Measurements from ENCODE around the gene MRPS15.

Gene MRPS15

DNA sequence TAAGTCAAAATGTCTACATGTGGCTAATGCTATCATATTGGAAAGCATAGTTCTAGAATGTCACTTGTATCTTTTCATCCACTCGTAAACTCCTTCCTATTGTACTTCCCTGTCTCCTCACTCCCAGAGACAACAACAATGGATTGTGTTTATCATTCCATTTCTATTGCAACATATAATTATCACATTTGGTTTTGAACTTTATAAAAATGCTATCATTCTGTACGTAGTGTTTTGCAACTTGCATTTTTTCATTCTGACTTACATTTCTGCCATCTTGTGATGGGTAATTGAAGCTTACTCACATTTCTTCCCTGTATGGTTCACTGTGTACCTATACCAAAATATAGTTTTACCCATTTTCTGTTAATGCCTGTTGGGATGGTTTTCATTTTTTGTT is 33.0 kb upstream of the MRPS15 start:
- WGBS = no CpG with 5 or more reads among the region's 2 CpGs
- Histone ChIP-seq H2BK12ac (ENCODE audit: low read length in 2 of 2) (no peak overlapping the region), H4K8ac (ENCODE audit: low read length) (no peak overlapping the region), H3K4ac (ENCODE audit: low read depth in 1 of 2, low read length in 2 of 2) (no peak overlapping the region), H3K36me3 (ENCODE audit: control insufficient read depth in 1 of 2, insufficient read depth in 2 of 2, low read depth in 1 of 2, low read length in 2 of 2) (no peaks in the 10 kb centered on the region), H3K23ac (ENCODE audit: low read length in 2 of 2) (no peak overlapping the region), H3K9me3 (ENCODE audit: control insufficient read depth, low read length) (no peaks in the 10 kb centered on the region), H3K4me2 (ENCODE audit: low read length, poor library complexity, severe bottlenecking) (no peak overlapping the region), H4K91ac (ENCODE audit: low read length) (no peak overlapping the region), H3K9ac (ENCODE audit: low read length) (no peak overlapping the region), H3K4me3 (ENCODE audit: insufficient read depth in 1 of 2, low read depth in 1 of 2, low read length in 2 of 2) (no peak overlapping the region), H3K79me1 (replicated peaks; ENCODE audit: low read length, poor library complexity, severe bottlenecking) (no peaks in the 10 kb centered on the region), H2AK5ac (ENCODE audit: low read length, severe bottlenecking) (no peak overlapping the region), H3K27ac (ENCODE audit: low read length, poor library complexity, severe bottlenecking) (no peak overlapping the region), H3K18ac (ENCODE audit: low read depth in 1 of 2, low read length in 2 of 2) (no peak overlapping the region), H3K27me3 (ENCODE audit: control insufficient read depth in 1 of 2, insufficient read depth in 1 of 2, low read length in 2 of 2) (peaks cover 8 to 24% of the 10 kb centered on the region in 2 experiments), H2BK15ac (ENCODE audit: low read depth, poor library complexity, severe bottlenecking) (no peak overlapping the region), H2BK5ac (ENCODE audit: low read depth, low read length, poor library complexity, severe bottlenecking) (no peak overlapping the region), H2AFZ (ENCODE audit: low read depth, low read length) (no peak overlapping the region), H3K4me1 (ENCODE audit: control insufficient read depth, insufficient read depth, low read depth, low read length) (no peaks in the 10 kb centered on the region), H3K14ac (ENCODE audit: low read length in 2 of 2) (no peak overlapping the region), H2BK120ac (ENCODE audit: low read depth, low read length) (no peak overlapping the region)
- no peak for DNase-seq

GRCh38 chr1:36494971-36495370 is 30.8 kb upstream of the MRPS15 start:
- Histone ChIP-seq H3K4ac (ENCODE audit: low read depth in 1 of 2, low read length in 2 of 2) (no peak overlapping the region), H3K18ac (ENCODE audit: low read depth in 1 of 2, low read length in 2 of 2) (no peak overlapping the region), H3K9me3 (ENCODE audit: control insufficient read depth, low read length) (no peaks in the 10 kb centered on the region), H3K36me3 (ENCODE audit: control insufficient read depth in 1 of 2, insufficient read depth in 2 of 2, low read depth in 1 of 2, low read length in 2 of 2) (no peaks in the 10 kb centered on the region), H2AFZ (ENCODE audit: low read depth, low read length) (no peak overlapping the region), H3K27me3 (ENCODE audit: control insufficient read depth in 1 of 2, insufficient read depth in 1 of 2, low read length in 2 of 2) (peaks cover 9 to 32% of the 10 kb centered on the region in 2 experiments), H3K4me2 (ENCODE audit: low read length, poor library complexity, severe bottlenecking) (no peak overlapping the region), H2BK5ac (ENCODE audit: low read depth, low read length, poor library complexity, severe bottlenecking) (no peak overlapping the region), H3K4me3 (ENCODE audit: insufficient read depth in 1 of 2, low read depth in 1 of 2, low read length in 2 of 2) (no peak overlapping the region), H3K14ac (ENCODE audit: low read length in 2 of 2) (no peak overlapping the region), H2BK120ac (ENCODE audit: low read depth, low read length) (no peak overlapping the region), H4K8ac (ENCODE audit: low read length) (no peak overlapping the region), H2BK12ac (ENCODE audit: low read length in 2 of 2) (no peak overlapping the region), H3K23ac (ENCODE audit: low read length in 2 of 2) (no peak overlapping the region), H3K27ac (ENCODE audit: low read length, poor library complexity, severe bottlenecking) (no peak overlapping the region), H2BK15ac (ENCODE audit: low read depth, poor library complexity, severe bottlenecking) (no peak overlapping the region), H3K79me1 (replicated peaks; ENCODE audit: low read length, poor library complexity, severe bottlenecking) (no peaks in the 10 kb centered on the region), H3K4me1 (ENCODE audit: control insufficient read depth, insufficient read depth, low read depth, low read length) (no peaks in the 10 kb centered on the region), H4K91ac (ENCODE audit: low read length) (no peak overlapping the region), H2AK5ac (ENCODE audit: low read length, severe bottlenecking) (no peak overlapping the region), H3K9ac (ENCODE audit: low read length) (no peak overlapping the region)
- no peak for DNase-seq
- WGBS = 87% methylated on average over 4 of the region's 5 CpGs

DNA sequence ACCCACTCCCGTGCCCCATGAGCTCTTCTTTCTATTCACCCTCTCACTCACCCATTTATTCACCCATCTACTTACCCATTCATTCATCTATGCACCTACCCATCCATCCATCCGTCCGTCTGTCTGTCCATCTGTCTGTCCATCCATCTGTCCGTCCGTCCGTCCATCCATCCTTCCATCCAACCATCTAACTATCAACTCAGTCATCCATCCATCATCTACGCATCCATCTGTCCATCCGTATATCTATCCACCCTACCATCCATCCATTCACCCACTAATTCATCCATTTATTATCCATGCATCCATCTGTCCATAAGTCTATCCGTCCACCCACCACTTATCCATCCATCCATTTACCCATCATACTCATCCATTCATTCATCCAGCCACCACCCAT is 29.3 kb upstream of the MRPS15 start:
- Histone ChIP-seq H3K4me1 (ENCODE audit: control insufficient read depth, insufficient read depth, low read depth, low read length) (no peaks in the 10 kb centered on the region), H3K27me3 (ENCODE audit: control insufficient read depth in 1 of 2, insufficient read depth in 1 of 2, low read length in 2 of 2) (peaks cover 9 to 41% of the 10 kb centered on the region in 2 experiments), H2BK120ac (ENCODE audit: low read depth, low read length) (no peak overlapping the region), H2BK12ac (ENCODE audit: low read length in 2 of 2) (no peak overlapping the region), H3K27ac (ENCODE audit: low read length, poor library complexity, severe bottlenecking) (no peak overlapping the region), H3K9ac (ENCODE audit: low read length) (no peak overlapping the region), H2AK5ac (ENCODE audit: low read length, severe bottlenecking) (no peak overlapping the region), H3K4ac (ENCODE audit: low read depth in 1 of 2, low read length in 2 of 2) (no peak overlapping the region), H2BK15ac (ENCODE audit: low read depth, poor library complexity, severe bottlenecking) (no peak overlapping the region), H2AFZ (ENCODE audit: low read depth, low read length) (no peak overlapping the region), H4K8ac (ENCODE audit: low read length) (no peak overlapping the region), H3K36me3 (ENCODE audit: control insufficient read depth in 1 of 2, insufficient read depth in 2 of 2, low read depth in 1 of 2, low read length in 2 of 2) (no peaks in the 10 kb centered on the region), H3K9me3 (ENCODE audit: control insufficient read depth, low read length) (no peaks in the 10 kb centered on the region), H4K91ac (ENCODE audit: low read length) (no peak overlapping the region), H3K79me1 (replicated peaks; ENCODE audit: low read length, poor library complexity, severe bottlenecking) (no peaks in the 10 kb centered on the region), H3K4me3 (ENCODE audit: insufficient read depth in 1 of 2, low read depth in 1 of 2, low read length in 2 of 2) (no peak overlapping the region), H3K4me2 (ENCODE audit: low read length, poor library complexity, severe bottlenecking) (no peak overlapping the region), H3K14ac (ENCODE audit: low read length in 2 of 2) (no peak overlapping the region), H3K18ac (ENCODE audit: low read depth in 1 of 2, low read length in 2 of 2) (no peak overlapping the region), H2BK5ac (ENCODE audit: low read depth, low read length, poor library complexity, severe bottlenecking) (no peak overlapping the region), H3K23ac (ENCODE audit: low read length in 2 of 2) (no peak overlapping the region)
- no peak for DNase-seq
- WGBS = 86% methylated on average over 9 of the region's 9 CpGs

- Histone ChIP-seq H3K23ac (ENCODE audit: low read length in 2 of 2) (no peak overlapping the region), H3K9me3 (ENCODE audit: control insufficient read depth, low read length) (no peaks in the 10 kb centered on the region), H2AFZ (ENCODE audit: low read depth, low read length) (no peak overlapping the region), H2BK5ac (ENCODE audit: low read depth, low read length, poor library complexity, severe bottlenecking) (no peak overlapping the region), H3K27me3 (ENCODE audit: control insufficient read depth in 1 of 2, insufficient read depth in 1 of 2, low read length in 2 of 2) (peaks cover 9 to 39% of the 10 kb centered on the region in 2 experiments), H3K4me3 (ENCODE audit: insufficient read depth in 1 of 2, low read depth in 1 of 2, low read length in 2 of 2) (no peak overlapping the region), H3K18ac (ENCODE audit: low read depth in 1 of 2, low read length in 2 of 2) (peak overlapping the region in 1 of 2 experiments; percentile 8), H2BK120ac (ENCODE audit: low read depth, low read length) (no peak overlapping the region), H2BK15ac (ENCODE audit: low read depth, poor library complexity, severe bottlenecking) (no peak overlapping the region), H2BK12ac (ENCODE audit: low read length in 2 of 2) (no peak overlapping the region), H3K4ac (ENCODE audit: low read depth in 1 of 2, low read length in 2 of 2) (no peak overlapping the region), H2AK5ac (ENCODE audit: low read length, severe bottlenecking) (no peak overlapping the region), H4K91ac (ENCODE audit: low read length) (no peak overlapping the region), H3K4me1 (ENCODE audit: control insufficient read depth, insufficient read depth, low read depth, low read length) (no peaks in the 10 kb centered on the region), H3K14ac (ENCODE audit: low read length in 2 of 2) (peak overlapping the region in 1 of 2 experiments; percentile 51), H3K9ac (ENCODE audit: low read length) (no peak overlapping the region), H3K36me3 (ENCODE audit: control insufficient read depth in 1 of 2, insufficient read depth in 2 of 2, low read depth in 1 of 2, low read length in 2 of 2) (no peaks in the 10 kb centered on the region), H3K79me1 (replicated peaks; ENCODE audit: low read length, poor library complexity, severe bottlenecking) (no peaks in the 10 kb centered on the region), H3K27ac (ENCODE audit: low read length, poor library complexity, severe bottlenecking) (no peak overlapping the region), H3K4me2 (ENCODE audit: low read length, poor library complexity, severe bottlenecking) (no peak overlapping the region), H4K8ac (ENCODE audit: low read length) (no peak overlapping the region)
- no peak for DNase-seq
- 41% methylated on average over 6 of the region's 9 CpGs for WGBS
Observed at GRCh38 chr1:36492491-36492890, 28.3 kb upstream of the MRPS15 start.
